Gastrocnemius medialis (tissue), 4 donors: ENCODE data around the gene RPS6KB2. TPM values are rescaled to one million over a fixed set of nuclear protein-coding genes. Genes with fewer than 3 reads are reported as not detected.

Experiments used
- ATAC-seq, 2 donors: fragments of 150-250 bp; one replicate each; pipeline ENCODE4 v1.9.1; 2016
- DNase-seq, 2 donors: peaks; one replicate each; pipeline ENCODE4 v3.0.0-alpha.2; 2019
- H3K27ac ChIP-seq, 4 donors: fragments of 200-600 bp; sonication (generic); 1 replicate in 1 of 4; 2 replicates in 3 of 4; pipeline ENCODE4 v1.5.1; 2016 to 2018; ENCODE audit warnings: mild to moderate bottlenecking in 2 of 4, moderate library complexity in 1 of 4
- H3K27me3 ChIP-seq, 3 donors: fragments of 200-600 bp; sonication (generic) in 2 of 3; 1 replicate in 1 of 3; 2 replicates in 2 of 3; pipeline versions ENCODE4 v1.5.1 to v1.6.0; 2016 to 2019; ENCODE audit warnings: mild to moderate bottlenecking in 1 of 3, moderate library complexity in 1 of 3
- H3K36me3 ChIP-seq, 2 donors: fragments of 200-600 bp; sonication (generic) in 1 of 2; one replicate each; pipeline ENCODE4 v1.5.1; 2017 to 2018
- H3K4me1 ChIP-seq, 2 donors: fragments of 200-600 bp; sonication (generic) in 1 of 2; one replicate each; pipeline ENCODE4 v1.5.1; 2016 to 2017; ENCODE audit warnings: mild to moderate bottlenecking in 2 of 2
- H3K4me3 ChIP-seq, 4 donors: fragments of 200-600 bp; sonication (generic) in 3 of 4; 1 replicate in 1 of 4; 2 replicates in 3 of 4; pipeline ENCODE4 v1.5.1; 2016 to 2019; ENCODE audit warnings: mild to moderate bottlenecking in 2 of 4
- H3K9me3 ChIP-seq, 3 donors: fragments of 200-600 bp; sonication (generic) in 2 of 3; 1 replicate in 1 of 3; 2 replicates in 2 of 3; pipeline ENCODE4 v1.5.1; 2016 to 2019
- CTCF ChIP-seq, 5 experiments: fragments of 450-650 bp in 3 of 5; fragments of 200-600 bp in 2 of 5; sonication (generic) in 2 of 5; IDR thresholded peaks in 4 of 5; conservative IDR thresholded peaks in 1 of 5; 1 replicate in 4 of 5; 2 replicates in 1 of 5; pipeline ENCODE4 v1.5.1; 2016 to 2019; ENCODE audit warnings: antibody characterized with exemption in 5 of 5, mild to moderate bottlenecking in 3 of 5, moderate library complexity in 3 of 5
- POLR2A ChIP-seq, 2 donors: fragments of 450-650 bp; IDR thresholded peaks; one replicate each; pipeline ENCODE4 v1.6.1; 2017; ENCODE audit warnings: antibody characterized with exemption in 2 of 2, mild to moderate bottlenecking in 2 of 2, moderate library complexity in 2 of 2
- in situ Hi-C, 4 donors: fragments of 200-750 bp; cut with MboI; loops; one replicate each; pipeline versions ENCODE4 v1.15.0 to v1.8.0; 2017; ENCODE audit warnings: low sequenced_read_pairs in 4 of 4
- intact Hi-C: fragments of 100-400 bp; cut with DNase I; formaldehyde crosslinking; loops from one replicate; pipeline ENCODE4 v1.15.1; 2023; ENCODE audit warnings: low total_unique reads
- total RNA-seq, 4 donors: library from RNA; depleted of rRNA; stranded (reverse); fragments of >200 nt; gene quantifications; one replicate each; pipeline versions ENCODE4 v1.1.0 to v1.2.3, GENCODE V29; 2016

RPS6KB2 gene
- total RNA-seq, 4 donors from 2014 or later = 38.0 to 74.1 (median 39.4) TPM

- Histone ChIP-seq H3K4me1 (peaks cover 0 to 12% of the 10 kb centered on the region in 2 donors), H3K27ac (peak within 1 kb of the TSS; percentile 19 to 63 (median 52)), H3K4me3 (peak within 1 kb of the TSS; percentile 19 to 39 (median 30)), H3K27me3 (no peaks in the 10 kb centered on the region), H3K9me3 (no peaks in the 10 kb centered on the region), H3K36me3 (no peaks in the 10 kb centered on the region)
- DNase-seq (peak in 1 of 2 donors; percentile 52), ATAC-seq (peak; percentile 27 to 55)
- intact Hi-C loops (no loop called here), in situ Hi-C loops (no loop called here)
- no peak for TF ChIP-seq POLR2A (IDR thresholded peaks at IDR 0.05)
- no peak for TF ChIP-seq CTCF (IDR thresholded peaks at IDR 0.05 in 4 of 5, conservative IDR thresholded peaks at IDR 0.05 in 1 of 5)
Observed at GRCh38 chr11:67452141-67452952, 24.1 kb downstream of the RPS6KB2 start, which contains the start of gene GPR152. Gene GPR152 (minus strand): TSS chr11:67452729. CDS start chr11:67452724, 5 bp downstream.

GRCh38 chr11:67453816-67454732 lies 25.8 kb downstream of the RPS6KB2 start:
- no peak overlapping the region for H3K4me3 ChIP-seq
- in situ Hi-C loops = no loop called here

GRCh38 chr11:67455054-67455453 lies 26.8 kb downstream of the RPS6KB2 start, which contains the start of gene CABP4:
Gene CABP4 (plus strand): TSS chr11:67455354. CDS start chr11:67455424, 70 bp downstream.
- H3K4me3 ChIP-seq = no peak within 1 kb of the TSS
- H3K27me3 ChIP-seq = no peaks in the 10 kb centered on the region
- H3K36me3 ChIP-seq = no peaks in the 10 kb centered on the region
- in situ Hi-C loops (no loop called here), intact Hi-C loops (no loop called here)
- no peaks in the 10 kb centered on the region for H3K9me3 ChIP-seq
- TF ChIP-seq POLR2A (IDR thresholded peaks at IDR 0.05) = no peak
- no peak for DNase-seq
- peaks cover 0 to 12% of the 10 kb centered on the region in 2 donors for H3K4me1 ChIP-seq
- H3K27ac ChIP-seq = no peak within 1 kb of the TSS
- ATAC-seq = no peak

More at GRCh38 chr11:67453816-67454732, 25.8 kb downstream of the RPS6KB2 start:
- no peaks in the 10 kb centered on the region for H3K36me3 ChIP-seq
- no peak for TF ChIP-seq CTCF (IDR thresholded peaks at IDR 0.05 in 4 of 5, conservative IDR thresholded peaks at IDR 0.05 in 1 of 5)
- H3K9me3 ChIP-seq = no peaks in the 10 kb centered on the region
- no peak overlapping the region for H3K27ac ChIP-seq
- H3K4me1 ChIP-seq = peaks cover 0 to 12% of the 10 kb centered on the region in 2 donors
- no peaks in the 10 kb centered on the region for H3K27me3 ChIP-seq
- ATAC-seq (no peak), DNase-seq (no peak)
- intact Hi-C loops = no loop called here

- in situ Hi-C loops (no loop called here), intact Hi-C loops (no loop called here)
- TF ChIP-seq POLR2A (IDR thresholded peaks at IDR 0.05) (no peak), CTCF (IDR thresholded peaks at IDR 0.05 in 4 of 5, conservative IDR thresholded peaks at IDR 0.05 in 1 of 5) (no peak)
- ATAC-seq = no peak
- H3K27me3 ChIP-seq = no peaks in the 10 kb centered on the region
- H3K9me3 ChIP-seq = no peaks in the 10 kb centered on the region
- H3K4me3 ChIP-seq = no peak overlapping the region
- DNase-seq = no peak
- H3K36me3 ChIP-seq = no peaks in the 10 kb centered on the region
- H3K27ac ChIP-seq = no peak overlapping the region
- peaks cover 0 to 12% of the 10 kb centered on the region in 2 donors for H3K4me1 ChIP-seq
Observed at GRCh38 chr11:67456068-67456705, 27.9 kb downstream of the RPS6KB2 start.
